HCT116 (cell line): ENCODE measurements around the gene CATSPERZ.

Experiments used
- EGR1 ChIP-seq: IDR thresholded peaks from 2 replicates; pipeline ENCODE4 v1.6.1; 2012; ENCODE audit warnings: low read depth
- EZH2 ChIP-seq: fragments of 200-600 bp; sonication (generic); IDR thresholded peaks from 2 replicates; pipeline ENCODE4 v1.6.1; 2017; ENCODE audit warnings: antibody characterized with exemption, mixed run types
- EZH2phosphoT487 ChIP-seq: fragments of 200-600 bp; IDR thresholded peaks from 2 replicates; pipeline ENCODE4 v1.6.1; 2018; ENCODE audit warnings: antibody characterized with exemption, borderline replicate concordance
- POLR2A ChIP-seq: IDR thresholded peaks from 2 replicates; pipeline ENCODE4 v1.7.0; 2011; ENCODE audit warnings: borderline replicate concordance; ENCODE audit not compliant: insufficient read depth, insufficient read length; ENCODE audit errors: extremely low read depth
- POLR2AphosphoS5 ChIP-seq: IDR thresholded peaks from 2 replicates; pipeline ENCODE4 v1.6.1; 2011; ENCODE audit warnings: mild to moderate bottlenecking, low read depth, low read length, moderate library complexity
- SIN3A ChIP-seq: IDR thresholded peaks from 2 replicates; pipeline ENCODE4 v1.6.1; 2012; ENCODE audit warnings: low read depth
- ZNF274 ChIP-seq: fragments of 200-500 bp; sonication (Bioruptor generic); IDR thresholded peaks from 2 replicates; pipeline ENCODE4 v1.6.1; 2014; ENCODE audit warnings: mild to moderate bottlenecking, low read depth, low read length, inconsistent platforms
- TF ChIP-seq, protein P1 (sequence below), 3 experiments: fragments of 200-600 bp in 1 of 3; sonication (generic) in 1 of 3; IDR thresholded peaks in 2 of 3; conservative IDR thresholded peaks in 1 of 3; 2 replicates each; pipeline ENCODE4 v1.5.1; 2012 to 2017; ENCODE audit warnings: low read depth in 2 of 3, low read length in 2 of 3, antibody characterized with exemption in 1 of 3, borderline replicate concordance in 1 of 3, control low read depth in 1 of 3, mild to moderate bottlenecking in 1 of 3, mixed read lengths in 1 of 3, mixed run types in 1 of 3, moderate library complexity in 1 of 3; ENCODE audit not compliant: insufficient read depth in 1 of 3
- TF ChIP-seq, protein P2 (sequence below): IDR thresholded peaks from 2 replicates; pipeline ENCODE4 v1.6.1; 2011; ENCODE audit warnings: mild to moderate bottlenecking, low read length, moderate library complexity; ENCODE audit not compliant: insufficient replicate concordance; ENCODE audit errors: extremely low read depth
- TF ChIP-seq, protein P3 (sequence below): IDR thresholded peaks from 2 replicates; pipeline ENCODE4 v1.6.1; 2012; ENCODE audit warnings: low read depth

DNA sequence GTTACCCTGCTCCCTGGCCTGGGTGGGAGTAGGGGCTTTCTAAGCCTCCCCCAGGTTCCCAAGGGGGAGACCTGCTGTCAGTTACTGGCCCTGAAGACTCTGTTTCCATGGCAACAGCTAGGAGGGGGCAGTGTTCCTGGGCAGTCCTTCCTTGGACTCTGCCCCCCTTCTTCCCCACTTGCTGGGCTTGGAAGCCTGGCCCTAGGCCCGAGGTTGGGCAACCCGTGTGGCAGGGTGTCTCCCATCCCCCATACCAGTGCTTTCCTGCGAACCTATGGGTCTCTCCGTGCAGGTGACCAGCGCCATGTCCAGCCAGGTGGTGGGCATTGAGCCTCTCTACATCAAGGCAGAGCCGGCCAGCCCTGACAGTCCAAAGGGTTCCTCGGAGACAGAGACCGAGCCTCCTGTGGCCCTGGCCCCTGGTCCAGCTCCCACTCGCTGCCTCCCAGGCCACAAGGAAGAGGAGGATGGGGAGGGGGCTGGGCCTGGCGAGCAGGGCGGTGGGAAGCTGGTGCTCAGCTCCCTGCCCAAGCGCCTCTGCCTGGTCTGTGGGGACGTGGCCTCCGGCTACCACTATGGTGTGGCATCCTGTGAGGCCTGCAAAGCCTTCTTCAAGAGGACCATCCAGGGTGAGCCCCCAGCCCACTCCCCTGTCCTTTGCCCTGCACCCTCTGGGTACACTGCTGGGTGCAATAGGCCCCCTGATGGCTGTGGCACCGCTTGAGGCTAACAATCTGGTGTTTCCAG lies 6.9 kb downstream of the CATSPERZ start:
- TF ChIP-seq, protein P1, sequence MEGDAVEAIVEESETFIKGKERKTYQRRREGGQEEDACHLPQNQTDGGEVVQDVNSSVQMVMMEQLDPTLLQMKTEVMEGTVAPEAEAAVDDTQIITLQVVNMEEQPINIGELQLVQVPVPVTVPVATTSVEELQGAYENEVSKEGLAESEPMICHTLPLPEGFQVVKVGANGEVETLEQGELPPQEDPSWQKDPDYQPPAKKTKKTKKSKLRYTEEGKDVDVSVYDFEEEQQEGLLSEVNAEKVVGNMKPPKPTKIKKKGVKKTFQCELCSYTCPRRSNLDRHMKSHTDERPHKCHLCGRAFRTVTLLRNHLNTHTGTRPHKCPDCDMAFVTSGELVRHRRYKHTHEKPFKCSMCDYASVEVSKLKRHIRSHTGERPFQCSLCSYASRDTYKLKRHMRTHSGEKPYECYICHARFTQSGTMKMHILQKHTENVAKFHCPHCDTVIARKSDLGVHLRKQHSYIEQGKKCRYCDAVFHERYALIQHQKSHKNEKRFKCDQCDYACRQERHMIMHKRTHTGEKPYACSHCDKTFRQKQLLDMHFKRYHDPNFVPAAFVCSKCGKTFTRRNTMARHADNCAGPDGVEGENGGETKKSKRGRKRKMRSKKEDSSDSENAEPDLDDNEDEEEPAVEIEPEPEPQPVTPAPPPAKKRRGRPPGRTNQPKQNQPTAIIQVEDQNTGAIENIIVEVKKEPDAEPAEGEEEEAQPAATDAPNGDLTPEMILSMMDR (IDR thresholded peaks at IDR 0.05 in 2 of 3, conservative IDR thresholded peaks at IDR 0.05 in 1 of 3; ENCODE audit: borderline replicate concordance in 1 of 3, insufficient read depth in 1 of 3, low read depth in 2 of 3, low read length in 2 of 3), result no peak
- TF ChIP-seq POLR2AphosphoS5 (no peak), SIN3A (no peak), EGR1 (no peak), EZH2 (no peak), ZNF274 (no peak), EZH2phosphoT487 (no peak), POLR2A (no peak)
- TF ChIP-seq, protein P2, sequence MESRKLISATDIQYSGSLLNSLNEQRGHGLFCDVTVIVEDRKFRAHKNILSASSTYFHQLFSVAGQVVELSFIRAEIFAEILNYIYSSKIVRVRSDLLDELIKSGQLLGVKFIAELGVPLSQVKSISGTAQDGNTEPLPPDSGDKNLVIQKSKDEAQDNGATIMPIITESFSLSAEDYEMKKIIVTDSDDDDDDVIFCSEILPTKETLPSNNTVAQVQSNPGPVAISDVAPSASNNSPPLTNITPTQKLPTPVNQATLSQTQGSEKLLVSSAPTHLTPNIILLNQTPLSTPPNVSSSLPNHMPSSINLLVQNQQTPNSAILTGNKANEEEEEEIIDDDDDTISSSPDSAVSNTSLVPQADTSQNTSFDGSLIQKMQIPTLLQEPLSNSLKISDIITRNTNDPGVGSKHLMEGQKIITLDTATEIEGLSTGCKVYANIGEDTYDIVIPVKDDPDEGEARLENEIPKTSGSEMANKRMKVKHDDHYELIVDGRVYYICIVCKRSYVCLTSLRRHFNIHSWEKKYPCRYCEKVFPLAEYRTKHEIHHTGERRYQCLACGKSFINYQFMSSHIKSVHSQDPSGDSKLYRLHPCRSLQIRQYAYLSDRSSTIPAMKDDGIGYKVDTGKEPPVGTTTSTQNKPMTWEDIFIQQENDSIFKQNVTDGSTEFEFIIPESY, result no peak
- TF ChIP-seq, protein P3, sequence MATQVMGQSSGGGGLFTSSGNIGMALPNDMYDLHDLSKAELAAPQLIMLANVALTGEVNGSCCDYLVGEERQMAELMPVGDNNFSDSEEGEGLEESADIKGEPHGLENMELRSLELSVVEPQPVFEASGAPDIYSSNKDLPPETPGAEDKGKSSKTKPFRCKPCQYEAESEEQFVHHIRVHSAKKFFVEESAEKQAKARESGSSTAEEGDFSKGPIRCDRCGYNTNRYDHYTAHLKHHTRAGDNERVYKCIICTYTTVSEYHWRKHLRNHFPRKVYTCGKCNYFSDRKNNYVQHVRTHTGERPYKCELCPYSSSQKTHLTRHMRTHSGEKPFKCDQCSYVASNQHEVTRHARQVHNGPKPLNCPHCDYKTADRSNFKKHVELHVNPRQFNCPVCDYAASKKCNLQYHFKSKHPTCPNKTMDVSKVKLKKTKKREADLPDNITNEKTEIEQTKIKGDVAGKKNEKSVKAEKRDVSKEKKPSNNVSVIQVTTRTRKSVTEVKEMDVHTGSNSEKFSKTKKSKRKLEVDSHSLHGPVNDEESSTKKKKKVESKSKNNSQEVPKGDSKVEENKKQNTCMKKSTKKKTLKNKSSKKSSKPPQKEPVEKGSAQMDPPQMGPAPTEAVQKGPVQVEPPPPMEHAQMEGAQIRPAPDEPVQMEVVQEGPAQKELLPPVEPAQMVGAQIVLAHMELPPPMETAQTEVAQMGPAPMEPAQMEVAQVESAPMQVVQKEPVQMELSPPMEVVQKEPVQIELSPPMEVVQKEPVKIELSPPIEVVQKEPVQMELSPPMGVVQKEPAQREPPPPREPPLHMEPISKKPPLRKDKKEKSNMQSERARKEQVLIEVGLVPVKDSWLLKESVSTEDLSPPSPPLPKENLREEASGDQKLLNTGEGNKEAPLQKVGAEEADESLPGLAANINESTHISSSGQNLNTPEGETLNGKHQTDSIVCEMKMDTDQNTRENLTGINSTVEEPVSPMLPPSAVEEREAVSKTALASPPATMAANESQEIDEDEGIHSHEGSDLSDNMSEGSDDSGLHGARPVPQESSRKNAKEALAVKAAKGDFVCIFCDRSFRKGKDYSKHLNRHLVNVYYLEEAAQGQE, result no peak
